Limb (tissue), 2 donors: Measurements from ENCODE around the gene NDUFA13.
A peak's percentile ranks its signal among the peaks of the same experiment; 100 is the strongest.

Experiments
- DNase-seq, 2 donors: peaks; one replicate each; pipeline ENCODE4 v3.0.0-alpha.2; 2016; ENCODE audit errors: extremely low spot score in 2 of 2

NDUFA13 gene

GRCh38 chr19:19488875-19489690 is 26.9 kb upstream of the NDUFA13 start:
- peak; percentile 86 to 90 for DNase-seq

GRCh38 chr19:19489804-19490204 is 26.2 kb upstream of the NDUFA13 start:
- no peak for DNase-seq

- DNase-seq = peak; percentile 87 to 91
Observed at GRCh38 chr19:19490214-19490968, 25.6 kb upstream of the NDUFA13 start.

- no peak for DNase-seq
Observed at GRCh38 chr19:19491321-19492025, 24.6 kb upstream of the NDUFA13 start.

- no peak for DNase-seq
Observed at GRCh38 chr19:19492026-19492610, 23.9 kb upstream of the NDUFA13 start.

GRCh38 chr19:19493841-19494546 is 22.0 kb upstream of the NDUFA13 start:
- no peak for DNase-seq

- DNase-seq = peak in 1 of 2 donors; percentile 27
Observed at GRCh38 chr19:19495614-19496603, 20.1 kb upstream of the NDUFA13 start.

- peak in 1 of 2 donors; percentile 23 for DNase-seq
Observed at GRCh38 chr19:19498255-19498991, 17.6 kb upstream of the NDUFA13 start.

- DNase-seq = peak in 1 of 2 donors; percentile 26
Observed at GRCh38 chr19:19499272-19499995, 16.6 kb upstream of the NDUFA13 start.

- no peak for DNase-seq
Observed at GRCh38 chr19:19500975-19501644, 14.9 kb upstream of the NDUFA13 start.

- DNase-seq = no peak
Observed at GRCh38 chr19:19501798-19502197, 14.2 kb upstream of the NDUFA13 start.

GRCh38 chr19:19502281-19502680 is 13.7 kb upstream of the NDUFA13 start:
- DNase-seq = peak in 1 of 2 donors; percentile 27

- DNase-seq = no peak
Observed at GRCh38 chr19:19502808-19503602, 13.0 kb upstream of the NDUFA13 start.

- DNase-seq = peak in 1 of 2 donors; percentile 25
Observed at GRCh38 chr19:19504754-19505668, 11.0 kb upstream of the NDUFA13 start.

GRCh38 chr19:19505669-19506326 is 10.2 kb upstream of the NDUFA13 start:
- DNase-seq = peak in 1 of 2 donors; percentile 21
